Aorta (tissue), 5 donors: Measurements from ENCODE around the gene PBX4. TPM values are rescaled to one million over a fixed set of nuclear protein-coding genes. Genes with fewer than 3 reads are reported as not detected.
"Not testable (repeated sequence)": the region's sequence is repeated elsewhere in the genome, so short reads cannot be mapped to it uniquely, and the experiment has no call there.

Experiments
- ATAC-seq: fragments of 200-7000 bp; cut with Tn5 transposase; one replicate; pipeline ENCODE4 v1.9.1; 2022; ENCODE audit warnings: moderate library complexity; ENCODE audit not compliant: low FRiP score
- DNase-seq, 2 donors: peaks; one replicate each; pipeline ENCODE4 v3.0.0-alpha.2; 2020
- H3K27ac ChIP-seq, 2 donors: one replicate each; pipeline ENCODE4 v1.5.1; 2013; ENCODE audit warnings: low read length in 2 of 2, mild to moderate bottlenecking in 2 of 2, moderate library complexity in 2 of 2, control low read depth in 1 of 2, inconsistent platforms in 1 of 2, low read depth in 1 of 2
- H3K27me3 ChIP-seq, 2 donors: one replicate each; pipeline ENCODE4 v1.6.1; 2013; ENCODE audit warnings: control low read depth in 1 of 2, low read length in 1 of 2, mild to moderate bottlenecking in 1 of 2, moderate library complexity in 1 of 2; ENCODE audit not compliant: insufficient read depth in 2 of 2, control insufficient read depth in 1 of 2
- H3K36me3 ChIP-seq, 2 donors: one replicate each; pipeline ENCODE4 v1.6.1; 2013; ENCODE audit warnings: control low read depth in 1 of 2, low read length in 1 of 2, mild to moderate bottlenecking in 1 of 2; ENCODE audit not compliant: insufficient read depth in 2 of 2, control insufficient read depth in 1 of 2
- H3K4me1 ChIP-seq, 2 donors: one replicate each; pipeline ENCODE4 v1.6.1; 2013; ENCODE audit warnings: low read length in 2 of 2, control low read depth in 1 of 2, mild to moderate bottlenecking in 1 of 2, moderate library complexity in 1 of 2; ENCODE audit not compliant: insufficient read depth in 2 of 2, control insufficient read depth in 1 of 2
- H3K4me3 ChIP-seq, 2 donors: one replicate each; pipeline ENCODE4 v1.5.1; 2013; ENCODE audit warnings: low read length in 2 of 2, control low read depth in 1 of 2, mild to moderate bottlenecking in 1 of 2
- H3K9me3 ChIP-seq: one replicate; pipeline ENCODE4 v1.6.1; 2013; ENCODE audit warnings: mild to moderate bottlenecking, low read length; ENCODE audit not compliant: control insufficient read depth
- WGBS, 2 donors: extraction: QIAGEN DNeasy Blood & Tissue Kit; methylation state at CpG; one replicate each; pipeline ENCODE4 v1.1.7; 2013; 5-methylcytosine and 5-hydroxymethylcytosine counted together
- intact Hi-C, 2 donors: fragments of 100-400 bp; cut with DNase I; formaldehyde crosslinking; loops; one replicate each; pipeline versions ENCODE4 v1.14.2 to v1.15.0; 2022
- polyA plus RNA-seq, 2 donors: library from polyadenylated mRNA; stranded (reverse); fragments of 200-250 nt; gene quantifications; one replicate each; pipeline ENCODE4 v1.2.3, GENCODE V29; 2013
- total RNA-seq, 2 donors: library from RNA; stranded (reverse); fragmentation: NEBNext Ultra II Directional; extraction: Animal tissue kit (Norgen Biotek cat#: 25700); gene quantifications; one replicate each; pipeline ENCODE4 v1.2.1, GENCODE V29; 2021
- donor health status: healthy with polysubstance abuse.
- donor health status: Bipolar disorder and iron deficiency.
- donor health status: DM: no; HTN: no; CAD: no.
- donor health status: DM: no; HTN: no; CAD: no.
- donor health status: DM: yes; HTN: yes; CAD: no.

Gene PBX4
- total and polyA plus RNA-seq, 4 donors = 0.65 to 1.5 (median 1.4) TPM; not detected in 1

- no peaks in the 10 kb centered on the region for H3K4me1 ChIP-seq
- no peaks in the 10 kb centered on the region for H3K27me3 ChIP-seq
- no peak for ATAC-seq
- H3K9me3 ChIP-seq = no peaks in the 10 kb centered on the region
- intact Hi-C loops = no loop called here
- H3K36me3 ChIP-seq = no peaks in the 10 kb centered on the region
- DNase-seq = no peak
- H3K27ac ChIP-seq = no peak overlapping the region
- no peak overlapping the region for H3K4me3 ChIP-seq
- 80 to 89% methylated on average over 3 of the region's 3 CpGs for WGBS, 2 donors
These were observed 15.7 kb downstream of the PBX4 start for GRCh38 chr19:19602713-19603324.

GRCh38 chr19:19602136-19602712, 16.3 kb downstream of the PBX4 start:
- H3K4me1 ChIP-seq = no peaks in the 10 kb centered on the region
- WGBS, 2 donors = 85 to 86% methylated on average over 9 of the region's 9 CpGs
- no peak for DNase-seq
- H3K4me3 ChIP-seq = no peak overlapping the region
- H3K27ac ChIP-seq = no peak overlapping the region
- ATAC-seq = no peak
- no peaks in the 10 kb centered on the region for H3K9me3 ChIP-seq
- no peaks in the 10 kb centered on the region for H3K36me3 ChIP-seq
- intact Hi-C loops = no loop called here
- H3K27me3 ChIP-seq = no peaks in the 10 kb centered on the region

GRCh38 chr19:19600793-19601330, 17.6 kb downstream of the PBX4 start:
- H3K4me1 ChIP-seq = no peaks in the 10 kb centered on the region
- H3K36me3 ChIP-seq = no peaks in the 10 kb centered on the region
- H3K9me3 ChIP-seq = no peaks in the 10 kb centered on the region
- ATAC-seq (no peak), DNase-seq (no peak)
- H3K27me3 ChIP-seq = no peaks in the 10 kb centered on the region
- 86 to 90% methylated on average over 1 of the region's 1 CpG for WGBS, 2 donors
- H3K4me3 ChIP-seq = no peak overlapping the region
- H3K27ac ChIP-seq = no peak overlapping the region
- intact Hi-C loops = no loop called here

- ATAC-seq, H3K9me3 ChIP-seq, DNase-seq, H3K4me3 ChIP-seq, H3K36me3 ChIP-seq, H3K4me1 ChIP-seq, H3K27me3 ChIP-seq, H3K27ac ChIP-seq, intact Hi-C loops: not testable (repeated sequence)
- 95 to 96% methylated on average over 20 of the region's 20 CpGs for WGBS, 2 donors
These were observed 19.6 kb downstream of the PBX4 start for GRCh38 chr19:19598728-19599451.

GRCh38 chr19:19597809-19598306, 20.6 kb downstream of the PBX4 start:
- intact Hi-C loops = no loop called here
- Histone ChIP-seq H3K27ac (no peak overlapping the region), H3K36me3 (no peaks in the 10 kb centered on the region), H3K9me3 (no peaks in the 10 kb centered on the region), H3K4me1 (no peaks in the 10 kb centered on the region), H3K4me3 (no peak overlapping the region), H3K27me3 (no peaks in the 10 kb centered on the region)
- DNase-seq (no peak), ATAC-seq (no peak)
- 83 to 88% methylated on average over 8 of the region's 8 CpGs for WGBS, 2 donors

GRCh38 chr19:19595171-19595701, 23.3 kb downstream of the PBX4 start:
- Histone ChIP-seq H3K4me3 (no peak overlapping the region), H3K9me3 (no peaks in the 10 kb centered on the region), H3K36me3 (no peaks in the 10 kb centered on the region), H3K4me1 (no peaks in the 10 kb centered on the region), H3K27me3 (no peaks in the 10 kb centered on the region), H3K27ac (no peak overlapping the region)
- WGBS, 2 donors = 76 to 81% methylated on average over 8 of the region's 8 CpGs
- ATAC-seq = no peak
- DNase-seq = no peak
- intact Hi-C loops = no loop called here

- no peak for DNase-seq
- H3K36me3 ChIP-seq = no peaks in the 10 kb centered on the region
- no peak for ATAC-seq
- H3K27me3 ChIP-seq = no peaks in the 10 kb centered on the region
- 97 to 98% methylated on average over 4 of the region's 4 CpGs for WGBS, 2 donors
- H3K9me3 ChIP-seq = no peaks in the 10 kb centered on the region
- no peak overlapping the region for H3K27ac ChIP-seq
- intact Hi-C loops = no loop called here
- H3K4me1 ChIP-seq = no peaks in the 10 kb centered on the region
- no peak overlapping the region for H3K4me3 ChIP-seq
These were observed 24.1 kb downstream of the PBX4 start for GRCh38 chr19:19594381-19594780.

GRCh38 chr19:19592690-19593089, 25.8 kb downstream of the PBX4 start:
- 96% methylated on average over 10 of the region's 10 CpGs for WGBS, 2 donors
- H3K27ac ChIP-seq = no peak overlapping the region
- H3K27me3 ChIP-seq = no peaks in the 10 kb centered on the region
- DNase-seq = no peak
- H3K4me1 ChIP-seq = no peaks in the 10 kb centered on the region
- no peaks in the 10 kb centered on the region for H3K9me3 ChIP-seq
- no peaks in the 10 kb centered on the region for H3K36me3 ChIP-seq
- ATAC-seq = no peak
- intact Hi-C loops = no loop called here
- H3K4me3 ChIP-seq = no peak overlapping the region
